Panc1 (cell line): Measurements from ENCODE around the gene DGCR8. TPM values are rescaled to one million over a fixed set of nuclear protein-coding genes. Genes with fewer than 3 reads are reported as not detected.

ENCODE experiments used
- ATAC-seq: fragments of 200-7000 bp; cut with Tn5 transposase; 2 replicates; pipeline ENCODE4 v1.9.1; 2020; ENCODE audit warnings: mild to moderate bottlenecking, moderate library complexity
- BruUV-seq: library from RNA; stranded (reverse); fragments of 400-500 nt; replicated peaks from 2 replicates; lab custom pipeline; 2021; lab: Mats Ljungman, UMichigan
- CTCF ChIA-PET: fragments of 300-600 bp; sonication (Branson Sonifier 250); formaldehyde crosslinking; loops from one replicate; lab custom pipeline; 2022; ENCODE audit warnings: antibody characterized with exemption; lab: Charles Lee
- POLR2A ChIA-PET: fragments of 300-600 bp; sonication (Branson Sonifier 250); formaldehyde crosslinking; loops from one replicate; lab custom pipeline; 2022; ENCODE audit warnings: antibody characterized with exemption; lab: Charles Lee
- DNase-seq: peaks from one replicate; pipeline ENCODE4 v3.0.0-alpha.2; 2010; ENCODE audit warnings: low read depth, low spot score
- H3K27ac ChIP-seq: 2 replicates; pipeline ENCODE4 v1.5.1; 2011; ENCODE audit warnings: mild to moderate bottlenecking, low read length, inconsistent platforms
- H3K27me3 ChIP-seq: fragments of 200-500 bp; sonication (Bioruptor generic); 2 replicates; pipeline ENCODE4 v1.6.0; 2014; ENCODE audit warnings: low read length, inconsistent platforms; ENCODE audit not compliant: control insufficient read depth, insufficient read depth
- H3K36me3 ChIP-seq: fragments of 200-500 bp; sonication (Bioruptor generic); 2 replicates; pipeline ENCODE4 v1.5.1; 2014; ENCODE audit warnings: inconsistent platforms, mild to moderate bottlenecking, low read length, moderate library complexity; ENCODE audit not compliant: control insufficient read depth, insufficient read depth
- H3K4me1 ChIP-seq: 2 replicates; pipeline ENCODE4 v1.5.1; 2011; ENCODE audit warnings: inconsistent platforms, mild to moderate bottlenecking, low read length, moderate library complexity; ENCODE audit not compliant: control insufficient read depth, insufficient read depth
- H3K4me3 ChIP-seq, 2 experiments: 2 replicates each; pipeline ENCODE4 v1.5.1; 2011 to 2012; ENCODE audit warnings: low read depth in 2 of 2, low read length in 2 of 2, mild to moderate bottlenecking in 2 of 2, inconsistent platforms in 1 of 2, moderate library complexity in 1 of 2
- H3K9me3 ChIP-seq: fragments of 200-500 bp; sonication (Bioruptor generic); 2 replicates; pipeline ENCODE4 v1.5.1; 2014; ENCODE audit warnings: low read depth, mild to moderate bottlenecking, inconsistent platforms, low read length, moderate library complexity; ENCODE audit not compliant: control insufficient read depth, insufficient read depth
- CTCF ChIP-seq: fragments of 450-650 bp; IDR thresholded peaks from 2 replicates; pipeline ENCODE4 v1.5.1; 2017; ENCODE audit warnings: mild to moderate bottlenecking
- POLR2AphosphoS5 ChIP-seq: IDR thresholded peaks from 2 replicates; pipeline ENCODE4 v1.6.1; 2012; ENCODE audit warnings: mild to moderate bottlenecking, low read depth, low read length, moderate library complexity
- REST ChIP-seq, 2 experiments: IDR thresholded peaks; 2 replicates each; pipeline ENCODE4 v1.6.1; 2011 to 2012; ENCODE audit warnings: low read depth in 2 of 2, control low read depth in 1 of 2, low read length in 1 of 2, mild to moderate bottlenecking in 1 of 2, moderate library complexity in 1 of 2; ENCODE audit not compliant: insufficient read depth in 1 of 2
- SIN3A ChIP-seq: IDR thresholded peaks from 2 replicates; pipeline ENCODE4 v1.6.1; 2012; ENCODE audit warnings: low read depth, mild to moderate bottlenecking, low read length, moderate library complexity, borderline replicate concordance; ENCODE audit not compliant: insufficient read depth
- TCF7L2 ChIP-seq: IDR thresholded peaks from 2 replicates; pipeline ENCODE4 v1.6.1; 2011; ENCODE audit warnings: mild to moderate bottlenecking, low read depth, low read length, inconsistent platforms
- in situ Hi-C: cut with HindIII; loops from 2 replicates; pipeline ENCODE4 v1.10.0; 2016; ENCODE audit warnings: low sequenced_read_pairs, low pct_unique_long_range_greater_than_20kb
- intact Hi-C: fragments of 100-400 bp; cut with micrococcal nuclease; formaldehyde crosslinking; loops from one replicate; pipeline ENCODE4 v1.10.0; 2022; ENCODE audit not compliant: unreplicated experiment
- total RNA-seq: library from RNA; stranded (reverse); gene quantifications from one replicate; pipeline ENCODE4 v1.2.1, GENCODE V29; 2021; ENCODE audit not compliant: unreplicated experiment

DGCR8 gene
- total RNA-seq, 1 experiment from 2014 or later = 35.0 TPM

- no peaks in the 10 kb centered on the region for H3K4me1 ChIP-seq
- H3K9me3 ChIP-seq = no peaks in the 10 kb centered on the region
- ChIA-PET POLR2A (interaction anchor here (0.5 to 0.6 kb wide), 2 partner anchors 23 to 43 kb away, joined by 7 read pairs; no protein-coding TSS in a partner anchor), CTCF (no interaction called here)
- in situ Hi-C loops (no loop called here), intact Hi-C loops (no loop called here)
- H3K36me3 ChIP-seq = no peaks in the 10 kb centered on the region
- no peak overlapping the region for H3K27ac ChIP-seq
- BruUV-seq = no TSS peak
- no peak overlapping the region for H3K4me3 ChIP-seq
- H3K27me3 ChIP-seq = no peaks in the 10 kb centered on the region
- ATAC-seq (no peak), DNase-seq (no peak)
- TF ChIP-seq TCF7L2 (no peak), CTCF (no peak), POLR2AphosphoS5 (no peak), REST (IDR thresholded peaks at IDR 0.05; ENCODE audit: insufficient read depth in 1 of 2, low read depth in 2 of 2, low read length in 1 of 2) (no peak), SIN3A (no peak)
These were observed 10.6 kb upstream of the DGCR8 start for GRCh38 chr22:20069331-20070042.

GRCh38 chr22:20071524-20071972 is 8.5 kb upstream of the DGCR8 start:
- no peaks in the 10 kb centered on the region for H3K4me1 ChIP-seq
- TF ChIP-seq SIN3A = no peak
- TF ChIP-seq TCF7L2 = no peak
- no peak for TF ChIP-seq CTCF
- no peak for ATAC-seq
- no peak overlapping the region for H3K4me3 ChIP-seq
- H3K27ac ChIP-seq = no peak overlapping the region
- no peaks in the 10 kb centered on the region for H3K27me3 ChIP-seq
- no peaks in the 10 kb centered on the region for H3K36me3 ChIP-seq
- intact Hi-C loops = no loop called here
- no peaks in the 10 kb centered on the region for H3K9me3 ChIP-seq
- CTCF ChIA-PET = no interaction called here
- in situ Hi-C loops = no loop called here
- POLR2A ChIA-PET = no interaction called here
- DNase-seq = no peak
- BruUV-seq = no TSS peak
